Nucleus accumbens (tissue), 56 donors: ENCODE data around the gene TASP1.
"Not testable (repeated sequence)": the region's sequence is repeated elsewhere in the genome, so short reads cannot be mapped to it uniquely, and the experiment has no call there.

Source experiments
- DNase-seq, 56 donors: peaks; one replicate each; lab custom pipeline; 2025; lab: John Stamatoyannopoulos, UW

The TASP1 gene

DNA sequence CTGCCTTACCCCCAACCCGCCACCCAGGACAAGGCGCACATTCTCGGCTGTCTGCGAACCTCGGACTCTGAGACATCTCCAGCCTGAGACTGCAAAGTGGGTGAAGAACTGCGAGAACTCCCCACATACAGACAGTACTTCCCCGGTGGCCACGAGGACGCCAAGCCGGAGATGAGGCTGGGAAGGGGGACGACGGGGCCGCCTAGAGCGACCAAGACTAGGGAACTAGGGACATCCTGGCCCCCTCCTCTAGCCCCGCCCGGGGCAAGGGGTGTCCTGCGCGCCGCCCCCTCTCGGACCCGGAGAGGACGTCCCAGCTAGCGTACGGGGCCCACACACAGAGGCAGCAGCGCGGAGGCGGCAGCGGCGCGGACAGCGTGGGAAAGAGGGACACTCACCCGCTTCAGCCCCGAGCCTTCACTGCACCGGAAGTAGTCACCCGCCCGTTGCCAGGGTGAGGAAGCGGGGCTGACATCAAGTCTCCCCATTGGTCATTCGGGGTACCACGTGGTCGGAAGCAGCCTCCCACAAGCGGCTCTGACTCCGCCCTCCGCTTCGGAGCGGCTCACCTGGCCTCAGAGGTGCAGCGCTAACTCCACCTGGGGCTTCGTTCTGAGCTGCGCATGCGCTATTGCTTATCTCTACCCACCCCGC, at the start of gene TASP1:
TSS of gene TASP1 (minus strand) at position 437 of the 654 bp plus-strand sequence. CDS start 8,854 bp downstream, outside the sequence.
- DNase-seq, result peak; percentile 30 to 98 (median 91)

- DNase-seq, result no peak
Observed at GRCh38 chr20:13687815-13688214, 49.1 kb upstream of the TASP1 start.

GRCh38 chr20:13685623-13686022, 46.9 kb upstream of the TASP1 start:
- DNase-seq, result no peak

DNA sequence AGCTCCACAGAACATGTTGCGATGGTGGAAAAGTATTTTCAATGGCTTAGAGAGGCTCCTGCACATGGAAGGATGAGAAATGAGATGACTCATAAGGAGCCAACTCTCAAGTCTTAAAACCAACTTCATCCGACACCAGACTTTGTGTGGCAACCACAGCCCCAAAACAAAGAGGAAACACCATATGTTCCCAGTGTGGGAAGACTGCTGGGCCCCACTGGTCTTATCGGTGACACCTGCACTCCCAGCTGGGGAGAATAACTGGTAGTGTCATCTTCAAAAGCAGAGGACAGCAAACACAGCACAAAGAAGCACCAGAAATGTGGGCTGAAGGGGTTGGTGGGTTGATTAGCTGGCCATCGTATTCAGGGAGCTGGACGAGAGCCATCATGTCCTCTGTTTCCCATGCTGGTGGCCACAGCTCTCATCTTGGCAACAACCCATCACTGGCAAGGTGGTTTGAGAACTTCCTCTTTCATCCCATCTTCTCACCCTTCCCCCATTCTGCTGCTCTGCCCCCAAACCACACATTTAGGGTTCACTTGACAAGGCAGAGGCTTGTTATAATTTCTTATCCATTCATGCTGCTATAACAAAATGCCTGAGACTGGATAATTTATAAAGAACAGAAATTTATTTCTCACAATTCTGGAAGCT, 46.0 kb upstream of the TASP1 start:
- DNase-seq, result no peak

GRCh38 chr20:13683833-13684232, 45.1 kb upstream of the TASP1 start:
- DNase-seq, result no peak

DNA sequence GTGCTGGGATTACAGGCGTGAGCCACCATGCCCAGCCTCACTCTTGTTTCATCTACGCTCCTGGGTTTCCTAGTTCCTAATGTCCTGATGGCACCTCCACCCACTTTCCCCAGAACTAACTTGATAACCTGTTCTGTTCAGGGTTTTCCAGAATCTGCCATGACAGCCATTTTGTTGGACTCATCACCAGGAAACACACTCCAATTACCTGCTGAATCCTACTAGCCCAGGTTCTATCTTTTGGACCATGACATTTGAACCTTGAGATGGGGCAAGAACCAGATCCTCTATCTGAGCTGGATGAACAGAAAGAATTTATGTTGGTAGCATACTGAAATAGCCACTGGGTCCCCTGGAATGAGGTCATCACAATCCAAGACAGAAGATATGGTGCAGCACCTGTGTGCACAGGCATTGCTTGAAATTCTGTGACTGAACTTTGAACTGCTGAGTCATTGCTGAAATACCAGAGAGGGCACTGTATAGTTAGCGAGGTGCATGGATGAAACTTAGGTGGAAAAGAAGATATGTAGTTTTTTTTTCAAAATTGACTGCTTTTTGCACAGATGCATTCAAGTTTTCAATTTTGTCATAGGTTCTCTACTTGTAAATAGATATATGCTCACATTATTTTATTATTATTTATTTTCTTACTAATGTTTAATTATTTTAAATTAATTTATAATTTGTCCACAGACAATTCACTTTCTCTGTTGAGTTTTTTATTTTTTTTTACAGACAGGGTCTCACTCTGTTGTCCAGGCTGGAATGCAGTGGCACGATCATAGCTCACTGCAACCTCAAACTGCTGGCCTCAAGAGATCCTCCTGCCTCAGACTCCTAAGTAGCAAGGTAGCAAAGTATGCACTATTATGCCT, 42.8 kb upstream of the TASP1 start:
- no peak for DNase-seq

- DNase-seq, result no peak
Observed at GRCh38 chr20:13678944-13679343, 40.2 kb upstream of the TASP1 start.

DNA sequence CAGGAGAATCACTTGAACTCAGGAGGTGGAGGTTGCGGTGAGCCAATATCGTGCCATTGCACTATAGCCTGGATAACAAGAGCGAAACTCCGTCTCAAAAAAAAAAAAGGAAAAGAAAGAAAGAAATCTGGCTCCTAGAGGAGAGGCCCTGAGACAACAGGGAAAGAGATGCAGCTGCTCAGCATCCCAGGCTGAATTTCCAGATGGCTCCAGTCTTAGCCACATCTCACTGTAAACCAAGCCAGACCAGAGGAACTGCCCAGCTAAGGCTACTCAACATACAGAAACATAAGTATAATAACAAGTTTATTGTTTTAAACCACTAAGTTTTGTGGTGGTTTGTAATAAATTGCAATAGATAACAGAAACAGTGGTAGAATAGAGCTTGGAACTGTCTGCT, 38.5 kb upstream of the TASP1 start:
- no peak for DNase-seq

DNA sequence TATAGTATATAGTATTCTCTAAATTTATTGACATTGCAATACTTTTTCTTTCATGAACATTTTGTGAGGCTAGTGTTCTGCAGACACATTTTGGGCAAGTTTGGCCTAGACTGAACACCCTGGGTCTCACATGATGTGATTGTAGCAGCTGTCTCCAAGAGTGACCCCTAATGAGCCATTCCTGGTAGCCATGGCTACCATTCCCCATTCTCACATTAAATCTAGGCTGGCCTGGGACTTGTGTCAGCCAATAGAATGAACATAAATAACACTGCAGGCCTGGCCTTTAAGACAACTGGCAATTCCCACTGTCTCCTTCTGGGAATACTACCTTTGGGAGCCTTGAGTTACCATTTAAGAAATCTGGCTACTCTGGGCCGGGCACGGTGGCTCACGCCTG, 38.0 kb upstream of the TASP1 start:
- no peak for DNase-seq

GRCh38 chr20:13672690-13673089, 34.0 kb upstream of the TASP1 start:
- DNase-seq, result no peak

DNA sequence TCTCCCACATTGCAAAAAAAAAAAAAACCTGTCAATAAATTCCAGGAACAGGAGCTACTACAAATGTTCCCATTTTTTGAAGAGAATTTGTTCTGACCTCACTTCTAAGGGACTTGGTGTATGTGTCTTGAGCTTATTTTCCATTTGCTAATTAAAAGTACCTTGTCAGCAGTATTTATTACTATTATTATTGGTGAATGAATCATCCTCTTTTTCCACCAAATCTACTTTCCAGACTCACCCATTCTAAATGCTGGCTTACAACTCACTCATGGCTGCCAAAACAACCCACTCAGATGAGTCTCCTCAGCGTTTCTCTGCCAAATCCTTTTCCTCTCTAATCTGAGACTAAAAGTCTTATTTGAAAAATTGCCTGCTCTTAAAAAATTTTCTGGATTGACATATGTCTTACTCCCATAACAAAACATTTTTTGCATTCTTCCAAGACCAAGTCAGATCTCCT, 33.2 kb upstream of the TASP1 start:
- DNase-seq, result peak in 2 of 56 donors; percentile 1 to 14

DNA sequence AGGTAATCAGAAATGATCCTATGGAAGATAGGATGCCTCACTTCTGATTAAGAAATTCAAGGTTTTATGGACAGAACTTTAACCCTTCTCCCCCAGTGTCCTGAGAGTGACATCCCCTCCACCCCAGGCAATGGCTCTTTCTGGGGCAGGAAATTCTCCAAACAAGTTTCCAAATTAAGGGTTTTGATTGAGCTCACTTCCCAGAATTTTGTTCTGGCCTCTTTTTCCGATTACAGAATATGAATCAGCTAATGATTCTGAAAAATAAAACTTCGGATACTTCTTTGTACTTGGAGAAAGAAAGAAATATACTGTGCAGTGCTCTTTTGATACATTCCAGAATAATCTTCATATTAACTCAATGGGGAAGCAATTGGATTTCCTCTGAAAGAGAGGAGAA, 32.8 kb upstream of the TASP1 start:
- DNase-seq, result no peak

- no peak for DNase-seq
Observed at GRCh38 chr20:13670160-13670559, 31.4 kb upstream of the TASP1 start.

DNA sequence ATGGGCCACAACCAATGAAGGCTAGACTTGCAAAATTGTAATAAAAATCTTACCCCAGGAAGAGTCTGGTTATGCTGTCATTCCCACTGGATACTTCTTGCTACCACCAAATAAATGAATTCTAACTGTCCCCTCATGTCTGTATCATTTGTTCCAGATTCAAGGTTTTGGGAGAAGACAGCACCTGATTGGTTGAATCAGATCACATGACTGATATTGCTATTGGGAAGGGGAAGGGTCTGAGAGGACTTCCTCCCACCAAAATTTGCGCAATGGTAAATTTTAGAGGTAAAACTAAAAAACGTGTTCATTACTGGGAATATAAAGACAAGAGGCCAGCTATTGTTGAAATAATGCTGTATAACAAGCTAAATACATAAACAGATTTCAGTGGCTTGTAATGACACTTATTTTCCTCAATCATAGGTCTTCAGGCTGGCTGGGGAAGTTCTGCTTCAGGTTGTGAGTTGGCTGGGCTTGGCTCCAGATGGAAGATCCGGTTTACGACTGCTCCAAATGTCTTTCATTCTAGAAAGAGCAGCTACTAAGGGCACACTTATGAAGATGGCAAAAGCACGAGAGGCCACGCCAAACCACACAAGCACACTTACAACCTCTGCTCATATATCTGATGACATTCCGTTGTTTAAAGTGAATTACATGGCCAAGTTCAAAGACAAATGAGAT, 27.1 kb upstream of the TASP1 start:
- DNase-seq, result no peak

- DNase-seq, result no peak
Observed at GRCh38 chr20:13661070-13661685, 22.4 kb upstream of the TASP1 start.

DNA sequence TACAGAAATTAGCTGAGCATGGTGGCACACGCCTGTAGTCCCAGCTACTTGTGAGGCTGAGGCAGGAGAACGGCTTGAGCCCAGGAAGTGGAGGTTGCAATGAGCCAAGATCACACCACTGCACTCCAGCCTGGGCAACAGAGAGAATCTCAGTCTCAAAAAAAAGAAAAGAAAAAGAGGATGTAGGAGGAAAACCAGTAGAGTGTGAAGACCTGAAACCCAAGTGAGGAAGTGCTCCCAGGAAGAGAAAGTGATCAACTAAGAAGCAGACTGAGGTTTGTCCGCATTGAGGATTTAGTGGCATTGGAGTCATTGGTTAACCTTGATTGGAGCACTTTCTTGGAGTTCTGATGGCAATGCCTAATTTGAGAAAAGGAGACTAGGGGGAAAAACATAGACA, 20.6 kb upstream of the TASP1 start:
- DNase-seq, result no peak

- not testable (repeated sequence) for DNase-seq
Observed at GRCh38 chr20:13658060-13658459, 19.3 kb upstream of the TASP1 start.

DNA sequence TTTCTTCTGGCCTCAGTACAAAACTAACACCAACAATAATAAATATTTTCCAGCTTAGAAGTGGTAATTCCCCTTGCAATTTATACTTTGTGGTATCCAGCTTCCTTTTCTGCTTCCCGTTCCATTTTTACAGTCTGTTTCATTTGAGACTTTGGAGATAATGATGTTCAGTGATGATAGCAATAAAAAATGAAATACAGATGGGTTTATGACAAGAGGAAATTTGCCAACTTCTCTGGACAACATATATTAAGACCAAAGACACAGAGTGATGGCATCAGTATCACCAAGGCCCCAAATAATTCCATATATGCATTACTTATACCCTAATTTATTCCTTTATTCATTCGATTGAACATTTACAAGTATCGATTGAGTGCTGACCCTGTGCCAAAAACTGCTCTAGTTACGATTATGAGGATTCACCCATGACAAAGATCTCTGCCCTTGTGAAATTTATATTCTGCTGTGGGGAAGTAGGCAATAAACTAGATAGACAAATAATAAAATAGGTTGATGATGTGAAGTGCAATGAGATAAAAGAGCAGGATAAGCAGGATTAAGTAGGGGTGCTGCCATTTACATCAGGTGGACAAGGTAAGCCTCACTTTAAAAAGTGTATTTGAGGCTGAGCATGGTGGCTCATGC, 18.1 kb upstream of the TASP1 start:
- no peak for DNase-seq

- no peak for DNase-seq
Observed at GRCh38 chr20:13654463-13655023, 15.8 kb upstream of the TASP1 start.
